NCI-H774 (cell line): Measurements from ENCODE around the gene DNAH9.

Experiments used
- DNase-seq: peaks from one replicate; lab custom pipeline; 2025; lab: John Stamatoyannopoulos, UW

DNAH9 gene

DNA sequence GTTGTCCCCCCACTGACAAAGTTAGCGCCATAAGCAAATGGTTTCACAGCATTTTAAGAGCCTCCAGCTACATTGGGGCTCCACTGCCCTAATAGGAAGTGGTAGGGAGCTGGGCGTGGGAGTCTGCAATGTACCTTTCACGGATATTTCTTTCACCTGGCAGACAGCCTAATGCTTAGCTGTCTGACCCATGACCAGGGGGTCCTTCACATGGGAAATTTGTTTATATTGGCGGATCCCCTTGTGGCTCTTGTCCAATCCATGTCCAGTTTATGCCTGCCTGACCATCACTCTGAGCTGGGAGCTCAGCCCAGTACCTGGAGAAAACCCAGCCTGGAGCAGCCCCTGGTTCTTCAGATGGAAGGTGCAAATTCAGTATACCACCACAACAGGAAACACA, 254.0 kb downstream of the DNAH9 start:
- DNase-seq = no peak

DNA sequence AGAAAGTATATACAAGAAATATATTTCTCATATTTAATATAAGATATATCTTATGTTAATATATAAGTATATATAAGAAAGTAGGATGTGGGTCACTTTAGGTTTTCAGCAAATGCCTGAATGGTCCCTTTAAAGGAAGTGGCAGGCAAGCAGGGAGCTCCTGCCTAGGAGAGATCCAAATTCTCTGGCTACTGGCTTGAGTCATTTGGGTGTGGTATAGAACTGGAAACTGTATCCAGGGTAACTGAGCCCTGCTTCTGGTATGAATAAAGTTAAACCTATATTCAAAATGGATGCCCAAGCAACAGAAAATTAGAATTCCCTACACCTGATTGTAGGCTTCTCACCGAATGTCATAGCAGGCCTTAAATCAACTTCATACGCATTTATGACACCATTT, 254.6 kb downstream of the DNAH9 start:
- no peak for DNase-seq

GRCh38 chr17:11853321-11854151, 255.3 kb downstream of the DNAH9 start:
- DNase-seq = no peak

DNA sequence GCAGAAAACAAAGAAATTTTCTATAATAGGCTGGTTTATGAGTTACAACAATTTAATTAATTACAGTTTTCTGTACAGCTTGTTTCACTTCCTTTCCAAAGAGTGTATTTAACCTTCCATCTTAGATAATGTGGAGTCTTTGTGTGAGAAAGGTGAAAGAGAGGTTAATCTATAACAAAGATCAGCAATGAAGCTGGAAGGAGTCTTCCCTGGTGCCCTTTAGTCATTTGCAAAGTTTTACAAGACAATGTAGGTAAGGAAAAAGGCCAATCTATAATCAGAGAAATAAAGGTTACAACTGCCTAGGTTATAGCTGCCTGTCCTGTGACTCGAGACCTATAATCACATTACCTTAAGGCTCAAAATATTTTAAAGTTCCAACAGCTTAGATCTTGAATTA, 257.0 kb downstream of the DNAH9 start:
- no peak for DNase-seq

DNA sequence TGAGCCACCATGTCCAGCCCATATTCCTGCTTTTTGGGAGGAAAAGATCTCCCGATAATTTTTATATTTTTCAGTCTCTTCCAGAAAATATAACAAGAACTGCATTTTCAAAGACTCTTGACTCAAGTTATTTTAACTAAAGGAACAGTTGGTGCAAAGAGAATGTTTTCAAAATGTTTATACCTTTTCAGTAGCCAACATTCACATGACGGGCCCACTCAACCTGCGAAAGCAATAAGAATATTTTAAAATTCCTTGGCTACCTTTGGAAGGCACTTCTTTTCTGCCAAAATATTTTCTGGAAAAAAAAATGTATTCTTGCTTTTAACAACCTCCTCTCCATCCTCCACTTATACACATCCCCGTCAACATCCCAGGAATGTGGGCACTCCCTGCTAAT, 258.7 kb downstream of the DNAH9 start:
- DNase-seq = no peak

GRCh38 chr17:11869680-11870394, 271.6 kb downstream of the DNAH9 start:
- DNase-seq = no peak

GRCh38 chr17:11871773-11872172, 273.5 kb downstream of the DNAH9 start:
- no peak for DNase-seq

DNA sequence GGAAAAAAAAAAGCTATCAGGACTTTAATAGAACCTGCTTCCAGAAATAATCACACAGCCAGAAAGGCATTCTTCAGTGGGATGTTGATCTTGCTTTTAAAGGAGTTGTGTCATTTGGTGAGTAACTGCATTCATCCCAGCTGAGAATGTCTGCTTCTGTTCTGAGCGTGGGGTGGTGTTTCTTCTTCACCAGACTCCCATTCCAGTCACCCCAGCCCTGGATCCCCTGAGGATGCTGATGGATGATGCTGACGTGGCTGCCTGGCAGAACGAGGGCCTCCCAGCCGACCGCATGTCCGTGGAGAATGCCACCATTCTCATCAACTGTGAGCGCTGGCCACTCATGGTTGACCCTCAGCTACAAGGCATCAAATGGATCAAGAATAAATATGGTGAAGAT, 276.5 kb downstream of the DNAH9 start:
- DNase-seq = no peak

DNA sequence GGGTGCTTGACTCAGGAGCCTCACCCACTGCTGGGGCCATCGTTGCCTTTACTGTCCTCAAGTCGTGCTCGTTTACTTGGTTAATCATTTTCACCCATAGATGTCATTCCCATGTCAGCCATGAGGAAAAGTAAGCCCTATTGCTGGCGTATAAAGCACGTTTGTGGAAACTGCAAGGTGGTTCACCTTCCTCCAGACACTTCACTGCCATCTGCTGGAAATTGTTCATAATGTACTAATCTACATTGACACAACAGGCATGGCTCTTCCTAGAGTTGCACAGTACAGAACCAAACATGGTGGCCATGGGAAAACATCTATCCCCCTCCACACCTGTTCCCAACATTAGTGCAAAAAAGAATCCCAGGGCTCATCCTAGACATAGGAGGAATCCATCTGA, 282.4 kb downstream of the DNAH9 start:
- no peak for DNase-seq

DNA sequence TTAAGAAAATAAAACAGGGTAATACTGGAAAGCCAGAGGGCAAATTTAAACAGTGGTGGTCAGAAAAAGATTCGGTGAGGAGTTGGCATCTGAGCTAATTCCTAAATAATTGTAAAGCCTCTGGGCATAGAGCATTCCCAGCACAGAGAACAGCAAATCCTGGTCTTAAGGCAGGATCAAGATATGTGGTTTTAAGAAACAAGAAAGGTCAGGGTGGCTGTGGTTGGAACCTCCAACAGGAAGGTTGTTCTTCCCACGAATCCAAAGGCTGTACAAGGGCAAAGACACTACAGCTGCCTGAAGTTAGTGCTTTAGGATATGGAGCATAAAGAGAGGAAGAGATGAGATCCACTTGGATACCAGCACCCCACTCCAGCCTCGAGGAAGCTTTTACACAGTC, 284.4 kb downstream of the DNAH9 start:
- DNase-seq = no peak

DNA sequence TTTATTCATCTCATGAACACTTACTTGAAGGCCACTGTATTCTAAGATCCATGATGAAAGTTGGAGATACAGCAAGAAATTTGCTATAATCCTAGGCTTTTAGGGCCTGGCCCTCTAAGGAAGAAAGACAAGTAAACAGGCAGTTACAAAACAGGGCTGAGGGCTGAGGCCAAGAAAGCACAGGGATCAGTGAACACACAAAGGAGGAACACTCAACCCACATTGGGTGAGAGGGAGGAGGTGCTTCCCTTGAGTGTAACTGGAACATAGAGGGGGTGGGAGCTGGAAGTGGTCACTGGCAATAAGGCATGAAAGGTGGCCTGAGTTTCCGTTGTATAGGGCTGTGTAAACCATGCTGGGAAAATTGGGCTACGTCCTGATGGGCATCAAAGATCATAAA, 286.8 kb downstream of the DNAH9 start:
- no peak for DNase-seq

- DNase-seq = no peak
Observed at GRCh38 chr17:11889266-11889665, 291.0 kb downstream of the DNAH9 start.

GRCh38 chr17:11893862-11894261, 295.6 kb downstream of the DNAH9 start:
- DNase-seq = no peak

DNA sequence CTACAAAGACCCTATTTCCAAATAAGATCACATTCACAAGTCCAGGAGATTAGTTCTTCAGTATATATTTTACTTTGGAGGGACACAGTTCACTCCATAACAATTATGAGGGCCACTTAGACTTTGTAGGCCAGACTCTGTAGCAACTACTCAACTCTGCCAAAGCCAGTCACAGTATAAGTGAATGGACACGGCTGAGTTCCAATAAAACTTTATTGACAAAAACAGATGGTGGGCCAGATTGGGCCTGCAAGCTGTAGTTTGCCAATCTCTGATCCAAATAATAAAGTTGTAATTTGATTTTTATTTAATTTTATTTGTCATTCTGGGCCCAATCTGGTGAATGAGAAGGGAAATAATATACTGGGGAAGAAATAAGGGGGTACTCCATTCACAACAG, 297.9 kb downstream of the DNAH9 start:
- DNase-seq = no peak

DNA sequence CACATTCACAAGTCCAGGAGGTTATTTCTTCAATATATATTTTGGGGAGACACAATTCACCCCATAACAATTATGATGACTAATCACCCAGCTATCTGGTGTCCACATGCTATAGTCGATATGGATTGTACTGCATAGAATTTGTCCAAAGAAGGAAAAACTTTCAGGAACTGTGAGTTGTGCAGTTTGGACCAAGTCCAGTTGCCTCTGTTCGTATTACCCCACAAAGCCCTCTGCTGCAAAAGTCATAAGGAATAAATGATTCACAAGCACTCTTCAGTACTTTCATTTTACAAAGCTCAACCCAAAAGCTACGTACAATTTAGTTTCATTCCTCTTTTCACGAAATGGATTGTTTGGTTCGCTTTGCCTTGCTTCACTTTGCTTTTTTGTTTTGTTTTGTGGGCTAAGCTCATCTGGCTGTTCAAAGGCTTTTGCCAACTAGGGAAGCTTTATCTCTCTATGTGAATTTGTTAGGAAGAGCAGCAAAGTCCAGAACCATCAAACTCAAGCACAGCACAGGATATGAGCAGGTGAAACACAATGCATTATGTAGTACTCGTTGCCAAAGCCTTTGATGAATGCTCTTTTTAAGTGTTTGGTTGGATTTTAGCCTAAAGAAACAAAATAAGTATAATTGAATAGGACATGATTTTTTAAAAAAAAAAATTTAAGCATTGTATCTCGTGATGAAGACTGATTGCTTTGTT, 300.4 kb downstream of the DNAH9 start:
- no peak for DNase-seq

DNA sequence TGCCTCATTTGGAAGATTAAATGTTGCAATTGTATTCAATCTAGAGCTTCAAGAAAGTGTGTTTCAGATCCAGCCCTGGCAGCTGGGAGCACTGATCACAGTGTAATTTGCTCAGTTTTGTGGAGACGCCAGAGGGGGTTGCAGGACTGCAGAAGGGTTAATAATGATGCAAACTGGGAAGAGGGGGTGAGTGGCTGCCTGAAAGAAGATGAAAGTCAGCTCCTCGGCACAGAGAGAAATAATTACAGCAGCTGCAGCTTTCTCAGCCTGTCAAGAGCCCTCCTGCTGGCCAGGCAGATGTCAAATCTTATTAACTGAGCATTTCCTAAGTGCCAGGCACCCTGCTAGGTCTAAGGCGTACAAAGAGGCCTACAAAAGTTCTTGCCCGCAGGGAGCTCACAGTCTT, 301.3 kb downstream of the DNAH9 start:
- DNase-seq = no peak

- no peak for DNase-seq
Observed at GRCh38 chr17:11900041-11900476, 301.8 kb downstream of the DNAH9 start.

GRCh38 chr17:11900655-11901054, 302.4 kb downstream of the DNAH9 start:
- no peak for DNase-seq

DNA sequence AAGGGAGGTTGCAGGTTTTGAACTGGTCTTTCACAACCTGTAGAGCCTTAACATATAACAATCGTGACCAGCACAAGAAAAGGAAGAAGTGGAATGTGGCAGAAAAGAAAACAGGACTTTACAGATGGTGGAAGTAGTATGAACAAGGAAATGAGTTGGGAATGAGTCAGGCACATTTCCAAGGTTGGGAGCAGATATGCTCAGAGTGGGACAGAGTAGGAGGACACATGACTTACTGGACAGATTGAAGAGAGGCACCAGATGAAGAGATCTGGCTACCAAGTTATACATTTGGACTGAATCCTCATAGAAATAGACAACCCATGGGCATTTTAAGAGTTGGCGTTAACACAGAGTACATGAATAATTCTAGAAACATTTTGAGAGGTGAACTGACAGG, 303.7 kb downstream of the DNAH9 start:
- DNase-seq = no peak

- DNase-seq = no peak
Observed at GRCh38 chr17:11908711-11909146, 310.5 kb downstream of the DNAH9 start.

GRCh38 chr17:11909348-11909747, 311.1 kb downstream of the DNAH9 start:
- no peak for DNase-seq

- DNase-seq = no peak
Observed at GRCh38 chr17:11916091-11916490, 317.8 kb downstream of the DNAH9 start.

GRCh38 chr17:11917415-11917814, 319.1 kb downstream of the DNAH9 start:
- no peak for DNase-seq
